Purkinje cell (primary cell): ENCODE results near the gene LTB4R2. TPM values are rescaled to one million over a fixed set of nuclear protein-coding genes. Genes with fewer than 3 reads are reported as not detected.

Source experiments
- polyA plus RNA-seq: library from polyadenylated mRNA; unstranded; fragments of >200 nt; fragmentation: Nextera tagmentation; gene quantifications from 2 replicates; pipeline ENCODE4 v1.2.1, GENCODE V29; 2014

Gene LTB4R2, protein sequence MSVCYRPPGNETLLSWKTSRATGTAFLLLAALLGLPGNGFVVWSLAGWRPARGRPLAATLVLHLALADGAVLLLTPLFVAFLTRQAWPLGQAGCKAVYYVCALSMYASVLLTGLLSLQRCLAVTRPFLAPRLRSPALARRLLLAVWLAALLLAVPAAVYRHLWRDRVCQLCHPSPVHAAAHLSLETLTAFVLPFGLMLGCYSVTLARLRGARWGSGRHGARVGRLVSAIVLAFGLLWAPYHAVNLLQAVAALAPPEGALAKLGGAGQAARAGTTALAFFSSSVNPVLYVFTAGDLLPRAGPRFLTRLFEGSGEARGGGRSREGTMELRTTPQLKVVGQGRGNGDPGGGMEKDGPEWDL
- polyA plus RNA-seq: 0.86 TPM in 1 of 2 replicates, not detected in the other

DNA sequence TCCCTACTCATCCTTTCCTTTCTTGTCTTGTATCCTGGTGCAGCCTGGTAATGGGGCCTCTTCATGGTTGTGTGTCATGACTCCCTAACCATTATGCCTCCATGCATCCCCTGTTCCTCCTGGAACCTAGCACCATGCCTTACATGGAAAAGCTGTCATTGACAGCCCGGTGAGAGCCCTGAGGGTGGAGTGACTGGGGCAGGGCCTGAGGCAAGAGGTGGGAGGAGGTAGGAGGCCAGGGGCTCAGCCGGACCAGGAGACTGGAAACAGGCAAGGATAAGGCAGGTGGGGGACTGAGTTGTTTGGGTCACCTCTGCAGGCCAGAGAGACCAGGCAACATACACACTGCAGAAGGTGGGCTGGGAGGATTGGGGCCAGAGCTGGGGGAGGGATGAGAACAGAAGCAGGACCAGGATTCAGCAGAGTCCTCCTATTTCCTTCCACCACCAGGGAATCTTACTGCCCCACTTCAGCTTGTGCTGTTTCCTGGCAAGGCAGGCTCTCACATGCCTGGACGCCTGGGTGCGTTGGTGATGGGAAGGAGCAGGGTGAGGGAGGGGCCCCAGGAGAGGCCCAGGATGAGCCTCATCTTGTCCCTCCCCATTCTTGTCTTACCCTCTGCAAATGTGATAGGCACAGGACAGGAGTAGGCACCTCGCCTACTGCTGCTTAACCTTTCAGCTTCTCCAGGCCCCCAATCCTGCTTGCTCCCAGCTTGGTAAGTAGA lies at the start of gene LTB4R2:
Gene LTB4R2 (plus strand): TSS at position 603 of the 727 bp plus-strand sequence. CDS start 525 bp downstream, outside the sequence.

DNA sequence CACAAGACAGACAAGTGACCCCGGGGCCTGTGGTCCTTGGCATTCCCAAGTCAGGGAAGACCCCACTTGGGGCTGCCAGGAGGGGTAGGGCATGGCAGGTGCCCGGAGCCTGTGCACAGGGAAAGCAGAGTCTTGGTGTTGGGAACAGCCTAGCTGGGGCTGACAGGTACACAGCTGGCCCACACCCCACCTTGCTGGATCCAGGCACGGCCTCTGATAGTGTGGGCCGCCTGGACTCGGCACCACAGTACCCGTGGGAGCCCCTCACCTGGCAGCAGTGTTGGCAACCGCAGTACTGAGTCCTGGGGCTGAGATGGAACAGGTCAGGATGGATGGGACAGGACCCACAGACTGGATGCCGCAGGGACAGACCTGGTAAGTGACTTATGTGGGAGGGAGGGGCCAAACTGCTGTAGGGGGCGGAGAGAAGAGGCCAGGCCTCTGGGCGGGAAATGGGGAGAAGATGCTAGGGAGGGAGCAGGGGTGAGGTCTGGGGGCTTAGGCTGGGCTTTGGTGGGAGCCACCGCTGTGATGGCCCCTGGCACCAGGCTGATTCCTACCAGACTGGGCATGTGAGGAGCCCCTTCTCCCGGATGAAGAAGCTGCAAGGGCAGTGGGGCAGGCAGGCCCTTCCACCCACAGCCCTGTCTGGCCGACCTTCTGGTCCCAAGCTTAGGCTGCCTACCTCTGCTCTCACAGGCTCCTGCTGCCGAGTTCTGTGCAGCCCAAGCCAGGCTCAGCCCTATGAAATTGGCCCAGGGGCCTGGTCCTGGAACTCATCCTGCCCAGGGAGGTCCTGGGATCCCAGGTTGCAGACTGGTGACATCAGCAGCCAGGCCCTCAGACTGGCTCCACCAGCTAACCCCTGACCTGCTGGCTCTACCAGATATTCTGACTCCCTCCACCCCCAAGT lies 46.9 kb upstream of the LTB4R2 start, which contains the start of gene TGM1:
Gene TGM1 (minus strand): TSS at position 357 of the 913 bp plus-strand sequence. CDS start 825 bp downstream, outside the sequence.

GRCh38 chr14:24271134-24271833 lies 38.7 kb upstream of the LTB4R2 start, which contains the start of gene RABGGTA:
RABGGTA (minus strand) TSS chr14:24271597; CDS start chr14:24271115, 482 bp downstream.

DNA sequence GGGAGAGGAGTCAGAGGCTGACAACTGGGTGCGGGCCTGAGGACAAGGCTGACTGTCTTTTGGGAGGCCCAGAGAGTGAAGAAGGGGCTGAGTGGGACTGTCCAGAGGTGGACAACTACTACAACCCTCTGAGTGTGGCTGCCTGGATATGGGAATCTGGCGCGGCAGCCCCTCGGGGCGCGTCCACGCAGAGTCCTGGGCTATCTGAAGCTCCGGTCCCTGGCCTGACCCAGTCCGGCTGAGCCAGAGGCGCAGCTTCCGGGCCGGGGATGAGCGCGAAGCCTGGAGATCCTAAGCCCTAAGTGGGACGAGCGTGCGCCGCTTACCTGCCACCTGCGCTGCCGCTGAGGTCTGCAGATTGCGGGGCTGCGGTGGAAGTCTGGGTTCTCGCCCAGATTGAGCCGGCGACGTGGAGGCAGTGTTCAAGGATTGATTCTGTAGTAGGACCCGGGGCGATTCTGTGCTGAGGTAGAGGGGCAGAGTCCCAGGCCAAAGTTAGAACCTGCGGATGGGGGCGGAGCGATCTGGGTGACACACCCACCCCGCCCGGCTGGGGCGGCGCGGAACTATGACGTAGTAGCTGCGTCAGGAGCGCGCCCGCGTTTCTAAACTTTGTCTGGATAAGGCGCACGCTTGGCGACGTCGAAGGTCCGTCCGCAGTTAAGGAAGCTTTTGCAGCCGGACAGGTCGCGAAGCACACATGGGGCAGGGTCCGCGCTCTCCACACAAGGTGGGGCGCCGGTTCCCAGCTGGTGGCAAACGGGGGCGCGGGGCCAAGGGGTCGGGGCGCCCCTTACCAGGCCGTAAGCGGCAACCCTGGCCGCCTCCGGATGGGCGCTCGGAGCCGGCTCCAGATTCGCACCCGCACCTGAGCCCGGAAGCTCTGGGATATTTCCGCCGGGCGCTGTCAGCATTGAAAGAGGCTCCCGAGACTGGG lies 10.4 kb upstream of the LTB4R2 start, which contains the start of the genes DHRS1 and NOP9:
Gene DHRS1 (minus strand): TSS at position 526 of the 937 bp plus-strand sequence. CDS start 674 bp downstream, outside the sequence.
Gene NOP9 (plus strand): TSS at position 596 of the 937 bp plus-strand sequence. CDS start 105 bp downstream, at position 701.

GRCh38 chr14:24307575-24308341 lies 2.2 kb upstream of the LTB4R2 start, which contains the start of gene CIDEB:
CIDEB (minus strand) TSS chr14:24307977; CDS start chr14:24307858, 119 bp downstream.

DNA sequence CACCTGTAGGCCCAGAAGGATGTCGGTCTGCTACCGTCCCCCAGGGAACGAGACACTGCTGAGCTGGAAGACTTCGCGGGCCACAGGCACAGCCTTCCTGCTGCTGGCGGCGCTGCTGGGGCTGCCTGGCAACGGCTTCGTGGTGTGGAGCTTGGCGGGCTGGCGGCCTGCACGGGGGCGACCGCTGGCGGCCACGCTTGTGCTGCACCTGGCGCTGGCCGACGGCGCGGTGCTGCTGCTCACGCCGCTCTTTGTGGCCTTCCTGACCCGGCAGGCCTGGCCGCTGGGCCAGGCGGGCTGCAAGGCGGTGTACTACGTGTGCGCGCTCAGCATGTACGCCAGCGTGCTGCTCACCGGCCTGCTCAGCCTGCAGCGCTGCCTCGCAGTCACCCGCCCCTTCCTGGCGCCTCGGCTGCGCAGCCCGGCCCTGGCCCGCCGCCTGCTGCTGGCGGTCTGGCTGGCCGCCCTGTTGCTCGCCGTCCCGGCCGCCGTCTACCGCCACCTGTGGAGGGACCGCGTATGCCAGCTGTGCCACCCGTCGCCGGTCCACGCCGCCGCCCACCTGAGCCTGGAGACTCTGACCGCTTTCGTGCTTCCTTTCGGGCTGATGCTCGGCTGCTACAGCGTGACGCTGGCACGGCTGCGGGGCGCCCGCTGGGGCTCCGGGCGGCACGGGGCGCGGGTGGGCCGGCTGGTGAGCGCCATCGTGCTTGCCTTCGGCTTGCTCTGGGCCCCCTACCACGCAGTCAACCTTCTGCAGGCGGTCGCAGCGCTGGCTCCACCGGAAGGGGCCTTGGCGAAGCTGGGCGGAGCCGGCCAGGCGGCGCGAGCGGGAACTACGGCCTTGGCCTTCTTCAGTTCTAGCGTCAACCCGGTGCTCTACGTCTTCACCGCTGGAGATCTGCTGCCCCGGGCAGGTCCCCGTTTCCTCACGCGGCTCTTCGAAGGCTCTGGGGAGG lies 985 bp downstream of the LTB4R2 start, which contains the start of gene LTB4R:
Gene LTB4R (plus strand): TSS at position 857 of the 959 bp plus-strand sequence. CDS start 4,150 bp downstream, outside the sequence.

GRCh38 chr14:24334431-24335291 lies 24.7 kb downstream of the LTB4R2 start, which contains the start of gene ADCY4:
ADCY4 (minus strand) TSS chr14:24335071; CDS start chr14:24334652, 419 bp downstream.

GRCh38 chr14:24339284-24340151 lies 29.6 kb downstream of the LTB4R2 start, which contains the start of gene RIPK3:
RIPK3 (minus strand) TSS chr14:24339991; CDS start chr14:24339826, 165 bp downstream.

Other genes with a start within 250 kb of the LTB4R2 start
- 30.4 and 42.2 TPM in 2 replicates for gene CPNE6, start 238.6 kb upstream of the LTB4R2 start, polyA plus RNA-seq
- gene PCK2, start 215.8 kb upstream of the LTB4R2 start, polyA plus RNA-seq: 1.2 TPM in 1 of 2 replicates, not detected in the other
- gene DCAF11, start 195.4 kb upstream of the LTB4R2 start, polyA plus RNA-seq: 9.2 and 10.2 TPM in 2 replicates
- gene NRL, start 195.2 kb upstream of the LTB4R2 start, polyA plus RNA-seq: 0.27 TPM in 1 of 2 replicates, not detected in the other
- gene FITM1, start 179.5 kb upstream of the LTB4R2 start, polyA plus RNA-seq: not detected in 2 replicates
- gene PSME1, start 173.9 kb upstream of the LTB4R2 start, polyA plus RNA-seq: 104 and 112 TPM in 2 replicates
- 21.2 and 22.7 TPM in 2 replicates for gene EMC9, start 168.5 kb upstream of the LTB4R2 start, polyA plus RNA-seq
- 117 and 133 TPM in 2 replicates for gene PSME2, start 163.5 kb upstream of the LTB4R2 start, polyA plus RNA-seq
- 15.5 and 28.7 TPM in 2 replicates for gene RNF31, start 162.6 kb upstream of the LTB4R2 start, polyA plus RNA-seq
- gene IRF9, start 148.9 kb upstream of the LTB4R2 start, polyA plus RNA-seq: 5.3 and 7.2 TPM in 2 replicates
- 6.9 and 12.6 TPM in 2 replicates for gene REC8, start 138.1 kb upstream of the LTB4R2 start, polyA plus RNA-seq
- gene IPO4, start 121.3 kb upstream of the LTB4R2 start, polyA plus RNA-seq: 11.9 and 14.7 TPM in 2 replicates
- 16.9 and 18.7 TPM in 2 replicates for gene TM9SF1, start 114.7 kb upstream of the LTB4R2 start, polyA plus RNA-seq
- gene TSSK4, start 104.4 kb upstream of the LTB4R2 start, polyA plus RNA-seq: not detected in 2 replicates
- 36.2 and 56.5 TPM in 2 replicates for gene CHMP4A, start 96.7 kb upstream of the LTB4R2 start, polyA plus RNA-seq
- 35.8 and 55.7 TPM in 2 replicates for gene MDP1, start 94.1 kb upstream of the LTB4R2 start, polyA plus RNA-seq
- 1,309 and 1,370 TPM in 2 replicates for gene NEDD8, start 77.8 kb upstream of the LTB4R2 start, polyA plus RNA-seq
- 57.3 and 98.9 TPM in 2 replicates for gene GMPR2, start 77.2 kb upstream of the LTB4R2 start, polyA plus RNA-seq
- 21.3 and 23.5 TPM in 2 replicates for gene TINF2, start 67.5 kb upstream of the LTB4R2 start, polyA plus RNA-seq
- gene TGM1, start 47.0 kb upstream of the LTB4R2 start, polyA plus RNA-seq: not detected in 2 replicates
- 13.6 and 17.3 TPM in 2 replicates for gene RABGGTA, start 38.5 kb upstream of the LTB4R2 start, polyA plus RNA-seq
- 7.7 and 15.5 TPM in 2 replicates for gene DHRS1, start 10.4 kb upstream of the LTB4R2 start, polyA plus RNA-seq
- 3.4 and 5.3 TPM in 2 replicates for gene NOP9, start 10.3 kb upstream of the LTB4R2 start, polyA plus RNA-seq
- gene CIDEB, start 2.2 kb upstream of the LTB4R2 start, polyA plus RNA-seq: 3.6 TPM in 1 of 2 replicates, not detected in the other
- 0.79 and 1.8 TPM in 2 replicates for gene LTB4R, start 1.4 kb downstream of the LTB4R2 start, polyA plus RNA-seq
- gene ADCY4, start 24.9 kb downstream of the LTB4R2 start, polyA plus RNA-seq: 0.99 TPM in 1 of 2 replicates, not detected in the other
- gene RIPK3, start 29.9 kb downstream of the LTB4R2 start, polyA plus RNA-seq: not detected in 2 replicates
- 0.81 and 6.9 TPM in 2 replicates for gene NFATC4, start 58.0 kb downstream of the LTB4R2 start, polyA plus RNA-seq
- 0.05 and 0.87 TPM in 2 replicates for gene NYNRIN, start 88.9 kb downstream of the LTB4R2 start, polyA plus RNA-seq
- gene CBLN3, start 119.5 kb downstream of the LTB4R2 start, polyA plus RNA-seq: 2.9 and 5.2 TPM in 2 replicates
- 0.28 and 0.52 TPM in 2 replicates for gene KHNYN, start 119.8 kb downstream of the LTB4R2 start, polyA plus RNA-seq
- gene SDR39U1, start 132.6 kb downstream of the LTB4R2 start, polyA plus RNA-seq: 100 and 109 TPM in 2 replicates
- gene CMA1, start 198.1 kb downstream of the LTB4R2 start, polyA plus RNA-seq: not detected in 2 replicates